GM12874 (cell line): ENCODE results near the gene NOS1AP.

Source experiments
- TF ChIP-seq, protein P1 (sequence below): IDR thresholded peaks from 2 replicates; pipeline ENCODE4 v1.5.1; 2011; ENCODE audit warnings: low read depth, mild to moderate bottlenecking, control low read depth, low read length, moderate library complexity; ENCODE audit not compliant: insufficient read depth

Gene NOS1AP

DNA sequence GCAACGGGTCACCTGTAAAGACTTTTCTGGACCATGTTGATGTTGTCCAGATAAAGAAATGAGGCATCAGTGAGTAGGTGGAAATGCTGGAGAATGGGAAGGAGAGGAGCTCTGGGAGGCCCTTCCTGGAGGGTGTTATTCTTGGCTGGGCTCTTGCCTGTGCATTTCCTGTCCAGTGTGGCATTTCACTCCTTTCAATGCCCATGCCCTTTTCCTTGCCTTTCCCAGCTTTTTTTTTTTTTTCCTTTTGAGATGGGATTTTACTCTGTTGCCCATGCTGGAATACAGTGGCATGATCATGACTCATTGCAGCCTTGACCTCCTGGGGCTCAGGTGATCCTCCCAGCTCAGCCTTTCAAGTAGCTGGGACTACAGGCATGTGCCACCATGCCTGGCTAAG, 11.8 kb downstream of the NOS1AP start:
- TF ChIP-seq, protein P1, sequence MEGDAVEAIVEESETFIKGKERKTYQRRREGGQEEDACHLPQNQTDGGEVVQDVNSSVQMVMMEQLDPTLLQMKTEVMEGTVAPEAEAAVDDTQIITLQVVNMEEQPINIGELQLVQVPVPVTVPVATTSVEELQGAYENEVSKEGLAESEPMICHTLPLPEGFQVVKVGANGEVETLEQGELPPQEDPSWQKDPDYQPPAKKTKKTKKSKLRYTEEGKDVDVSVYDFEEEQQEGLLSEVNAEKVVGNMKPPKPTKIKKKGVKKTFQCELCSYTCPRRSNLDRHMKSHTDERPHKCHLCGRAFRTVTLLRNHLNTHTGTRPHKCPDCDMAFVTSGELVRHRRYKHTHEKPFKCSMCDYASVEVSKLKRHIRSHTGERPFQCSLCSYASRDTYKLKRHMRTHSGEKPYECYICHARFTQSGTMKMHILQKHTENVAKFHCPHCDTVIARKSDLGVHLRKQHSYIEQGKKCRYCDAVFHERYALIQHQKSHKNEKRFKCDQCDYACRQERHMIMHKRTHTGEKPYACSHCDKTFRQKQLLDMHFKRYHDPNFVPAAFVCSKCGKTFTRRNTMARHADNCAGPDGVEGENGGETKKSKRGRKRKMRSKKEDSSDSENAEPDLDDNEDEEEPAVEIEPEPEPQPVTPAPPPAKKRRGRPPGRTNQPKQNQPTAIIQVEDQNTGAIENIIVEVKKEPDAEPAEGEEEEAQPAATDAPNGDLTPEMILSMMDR, result no peak

DNA sequence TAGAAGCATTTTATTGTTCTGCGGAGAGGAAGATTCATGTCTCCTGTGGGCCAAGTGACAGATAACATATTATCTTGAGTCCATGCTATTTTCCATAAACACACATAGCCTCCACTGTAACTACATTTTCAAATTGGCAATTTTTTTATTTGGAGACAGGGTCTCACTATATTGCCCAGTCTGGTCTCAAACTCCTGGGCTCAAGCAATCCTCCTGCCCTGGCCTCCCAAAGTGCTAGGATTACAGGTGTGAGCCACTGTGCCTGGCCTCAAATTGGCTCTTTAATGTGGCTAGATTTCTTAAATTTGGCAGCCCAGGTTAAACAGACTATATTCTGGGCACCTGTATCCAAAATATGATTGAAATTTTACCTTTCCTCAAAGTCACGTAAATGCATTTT, 13.8 kb downstream of the NOS1AP start:
- TF ChIP-seq, protein P1, result no peak

DNA sequence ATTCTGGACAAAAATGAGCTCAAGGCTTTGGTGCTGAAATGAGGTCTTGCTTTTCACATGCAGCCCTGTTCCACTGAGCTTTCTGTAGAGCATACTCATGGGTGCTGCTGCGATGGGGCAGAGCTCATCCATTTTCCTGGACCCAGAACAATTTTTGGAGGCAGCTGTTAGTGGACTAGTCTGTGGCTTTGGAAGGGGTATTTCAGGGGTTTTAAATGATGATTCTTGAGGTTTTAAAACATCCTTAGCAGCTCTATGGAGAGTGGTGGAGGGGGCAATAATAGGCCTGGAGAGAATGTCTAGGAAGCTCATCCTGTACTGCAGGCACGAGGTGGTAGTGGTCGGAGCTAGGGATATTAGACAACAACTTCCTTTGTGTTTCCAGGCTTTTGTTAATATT, 16.5 kb downstream of the NOS1AP start:
- TF ChIP-seq, protein P1, result no peak

DNA sequence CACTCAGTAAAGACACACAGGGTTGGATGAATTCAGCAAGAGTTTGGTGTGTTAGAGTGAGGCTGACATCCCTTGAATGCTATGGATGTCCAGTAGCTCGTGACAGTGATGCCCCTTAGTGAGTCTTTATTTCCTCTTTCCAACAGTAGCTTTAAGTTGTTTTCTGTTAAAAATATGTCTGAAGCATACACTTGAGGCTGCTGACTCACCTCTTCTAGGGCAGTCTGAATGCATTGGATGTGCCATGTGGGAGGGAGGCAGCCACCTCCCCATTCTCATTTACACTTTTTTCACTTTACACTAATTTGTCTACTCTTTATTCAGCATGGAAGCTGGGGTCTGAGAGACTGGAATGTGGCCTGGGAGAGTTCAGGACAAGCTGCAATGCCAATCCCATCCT, 17.6 kb downstream of the NOS1AP start:
- TF ChIP-seq, protein P1, result no peak

DNA sequence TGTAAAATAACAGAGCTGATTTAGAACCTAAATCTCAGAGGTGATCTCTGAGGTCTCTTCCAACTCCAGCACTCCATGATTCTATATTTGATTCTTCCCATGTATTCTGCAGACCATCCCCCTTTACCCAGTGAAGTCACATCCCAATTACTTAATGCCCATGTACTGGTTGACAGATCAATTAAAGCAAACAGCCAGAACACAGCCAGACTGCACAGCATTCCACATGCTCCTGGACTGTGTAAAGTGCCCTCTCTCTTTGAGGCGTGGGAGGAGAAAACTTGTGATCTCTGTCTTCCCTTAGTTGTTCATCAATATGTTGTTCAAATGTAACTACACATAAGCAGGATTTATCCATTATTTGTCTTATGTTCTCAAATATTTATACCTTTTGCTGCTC, 18.1 kb downstream of the NOS1AP start:
- TF ChIP-seq, protein P1, result no peak

DNA sequence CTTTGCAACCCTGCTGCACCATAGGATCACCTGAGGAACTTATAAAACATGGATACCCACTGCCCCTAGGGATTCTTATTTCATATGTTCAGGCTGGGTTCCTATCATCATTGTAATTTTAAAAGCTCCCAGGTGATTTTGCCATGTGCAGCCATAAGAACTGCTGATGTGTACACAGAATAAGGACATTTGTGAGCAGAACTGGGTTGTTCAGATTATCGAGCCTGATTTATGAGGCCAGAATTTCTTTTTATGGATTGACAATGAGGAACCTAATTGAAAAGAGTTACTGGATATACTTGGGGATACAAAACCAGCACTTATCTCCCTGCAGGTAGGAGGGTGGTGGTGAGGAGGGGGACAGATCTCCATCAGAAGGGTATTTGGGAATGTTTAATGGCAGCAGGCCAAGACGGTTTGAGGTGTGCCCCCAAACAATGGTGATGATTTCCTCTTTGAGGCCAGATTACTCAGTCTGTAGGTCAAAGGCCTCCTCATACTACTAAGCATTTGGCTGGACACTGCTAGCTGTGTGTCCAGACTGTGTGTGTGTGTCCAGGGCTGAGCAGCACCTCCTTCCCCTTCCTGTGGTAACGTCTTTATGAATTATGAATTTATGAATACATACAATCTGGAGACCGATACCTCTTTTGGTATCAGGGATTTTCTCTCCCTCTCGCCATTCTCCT, 18.9 kb downstream of the NOS1AP start:
- TF ChIP-seq, protein P1, result no peak

DNA sequence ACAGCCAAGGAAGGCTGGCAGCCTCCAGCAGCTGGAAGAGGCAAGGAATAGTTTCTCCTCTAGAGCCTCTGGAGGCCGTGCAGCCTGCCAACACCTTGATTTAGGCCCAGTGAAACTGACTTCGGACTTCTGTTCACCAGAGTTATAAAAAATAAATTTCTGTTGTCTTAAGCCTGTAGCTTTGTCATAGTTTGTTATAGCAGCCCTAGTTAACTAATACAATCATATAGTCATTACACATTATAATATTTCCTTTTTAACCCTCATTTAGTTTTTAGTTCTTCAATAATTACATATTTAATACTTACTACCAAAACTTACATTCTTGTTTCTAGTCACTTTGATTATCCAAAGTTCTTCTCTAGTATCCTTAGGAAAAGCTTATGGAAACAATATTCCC, 20.3 kb downstream of the NOS1AP start:
- TF ChIP-seq, protein P1, result no peak
